Measurements from ENCODE around the gene CTNNA1.

GRCh38 chr5:138895918-138896317, 142.7 kb downstream of the CTNNA1 start:
- no peak for TF ChIP-seq CTCF (optimal IDR thresholded peaks at IDR 0.05 in 1 of 3, IDR thresholded peaks at IDR 0.05 in 1 of 3, conservative IDR thresholded peaks at IDR 0.05 in 1 of 3; ENCODE audit: extremely low read depth in 1 of 3, insufficient read depth in 2 of 3, low read length in 3 of 3)
- no peak for TF ChIP-seq EZH2 (IDR thresholded peaks at IDR 0.05; ENCODE audit: low read length)

Data from keratinocyte (primary cell).